Measurements from ENCODE around the gene MRM1. TPM values are rescaled to one million over a fixed set of nuclear protein-coding genes. Genes with fewer than 3 reads are reported as not detected.

MRM1 gene
- total and polyA plus RNA-seq, 9 of the 15 experiments (the other 6 are each of a cell fraction or from before 2014, with no cell fraction given), result 0.61 to 28.4 (median 21.5) TPM

- TF ChIP-seq SMAD3 (CRISPR knock-in tag; conservative IDR thresholded peaks at IDR 0.05) (no peak), TRIM24 (IDR thresholded peaks at IDR 0.05) (peak in 1 of 2 experiments; percentile 78; a peak in 2 of 4 replicates), ZBTB40 (IDR thresholded peaks at IDR 0.05) (peak; percentile 79), ZBTB40 (CRISPR knock-in tag; IDR thresholded peaks at IDR 0.05) (no peak), THAP12 (CRISPR knock-in tag; IDR thresholded peaks at IDR 0.05) (no peak), ZBTB2 (IDR thresholded peaks at IDR 0.05) (peak; percentile 92), DIDO1 (tag; IDR thresholded peaks at IDR 0.05; ENCODE audit: low read depth) (no peak), ELF2 (CRISPR knock-in tag; IDR thresholded peaks at IDR 0.05) (peak; percentile 99), MBD2 (IDR thresholded peaks at IDR 0.05; ENCODE audit: borderline replicate concordance, low read depth) (0 out of 2 replicates have a peak, but pooled peaks have one; percentile 46), CHD2 (IDR thresholded peaks at IDR 0.05; ENCODE audit: low read depth, low read length) (no peak), YY1 (IDR thresholded peaks at IDR 0.05; ENCODE audit: borderline replicate concordance in 1 of 3, control insufficient read depth in 1 of 3, extremely low read depth in 1 of 3, insufficient read depth in 3 of 3, insufficient read length in 1 of 3, insufficient replicate concordance in 2 of 3, low read depth in 1 of 3, low read length in 2 of 3) (peak in 1 of 3 experiments; percentile 64), ZNF41 (CRISPR knock-in tag; conservative IDR thresholded peaks at IDR 0.05) (no peak), SAP30 (IDR thresholded peaks at IDR 0.05; ENCODE audit: borderline replicate concordance, insufficient read depth, low read depth, low read length, poor library complexity, severe bottlenecking) (peak; percentile 98), HDAC3 (IDR thresholded peaks at IDR 0.05; ENCODE audit: borderline replicate concordance, partially characterized antibody) (no peak)
These were observed at the start of gene MRM1 (continued) for GRCh38 chr17:36601303-36602029.
